ENCODE measurements around the gene ROR2.
"Not testable (repeated sequence)": the region's sequence is repeated elsewhere in the genome, so short reads cannot be mapped to it uniquely, and the experiment has no call there.

The ROR2 gene

GRCh38 chr9:91802391-91802790 lies 147.6 kb downstream of the ROR2 start:
- TF ChIP-seq, protein P1, sequence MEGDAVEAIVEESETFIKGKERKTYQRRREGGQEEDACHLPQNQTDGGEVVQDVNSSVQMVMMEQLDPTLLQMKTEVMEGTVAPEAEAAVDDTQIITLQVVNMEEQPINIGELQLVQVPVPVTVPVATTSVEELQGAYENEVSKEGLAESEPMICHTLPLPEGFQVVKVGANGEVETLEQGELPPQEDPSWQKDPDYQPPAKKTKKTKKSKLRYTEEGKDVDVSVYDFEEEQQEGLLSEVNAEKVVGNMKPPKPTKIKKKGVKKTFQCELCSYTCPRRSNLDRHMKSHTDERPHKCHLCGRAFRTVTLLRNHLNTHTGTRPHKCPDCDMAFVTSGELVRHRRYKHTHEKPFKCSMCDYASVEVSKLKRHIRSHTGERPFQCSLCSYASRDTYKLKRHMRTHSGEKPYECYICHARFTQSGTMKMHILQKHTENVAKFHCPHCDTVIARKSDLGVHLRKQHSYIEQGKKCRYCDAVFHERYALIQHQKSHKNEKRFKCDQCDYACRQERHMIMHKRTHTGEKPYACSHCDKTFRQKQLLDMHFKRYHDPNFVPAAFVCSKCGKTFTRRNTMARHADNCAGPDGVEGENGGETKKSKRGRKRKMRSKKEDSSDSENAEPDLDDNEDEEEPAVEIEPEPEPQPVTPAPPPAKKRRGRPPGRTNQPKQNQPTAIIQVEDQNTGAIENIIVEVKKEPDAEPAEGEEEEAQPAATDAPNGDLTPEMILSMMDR (IDR thresholded peaks at IDR 0.05; ENCODE audit: low read depth, low read length): no peak
- no peak for DNase-seq (ENCODE audit: extremely low read depth, low read depth)

DNA sequence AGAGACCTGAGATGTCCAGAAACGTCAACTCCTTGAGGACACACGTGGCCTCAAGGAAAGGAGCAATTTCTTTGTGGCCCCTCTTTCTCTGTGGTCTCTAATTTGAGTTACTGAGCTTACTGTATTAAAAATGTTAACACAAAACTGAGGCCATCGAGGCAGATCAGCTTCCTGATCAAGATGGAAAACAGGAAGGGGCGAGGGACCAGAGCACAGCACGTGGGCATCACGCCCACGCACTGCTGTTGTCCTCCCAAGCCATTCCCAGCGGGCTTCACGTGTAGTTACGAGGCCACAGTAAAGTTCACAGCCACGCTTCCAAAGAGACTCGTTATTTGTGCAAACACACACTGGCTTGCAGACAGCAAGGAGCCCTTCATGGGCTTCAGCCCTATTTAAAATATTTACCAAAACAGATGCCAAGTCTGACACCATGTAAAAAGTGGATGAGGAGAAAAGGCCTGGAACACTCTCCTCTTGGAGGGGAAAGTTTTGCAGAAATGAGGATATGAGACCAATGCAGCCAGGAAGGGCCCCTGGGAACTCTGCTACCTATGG lies 149.5 kb downstream of the ROR2 start:
- no peak for DNase-seq (ENCODE audit: extremely low read depth, low read depth)
- TF ChIP-seq, protein P1 (IDR thresholded peaks at IDR 0.05; ENCODE audit: low read depth, low read length): no peak

DNA sequence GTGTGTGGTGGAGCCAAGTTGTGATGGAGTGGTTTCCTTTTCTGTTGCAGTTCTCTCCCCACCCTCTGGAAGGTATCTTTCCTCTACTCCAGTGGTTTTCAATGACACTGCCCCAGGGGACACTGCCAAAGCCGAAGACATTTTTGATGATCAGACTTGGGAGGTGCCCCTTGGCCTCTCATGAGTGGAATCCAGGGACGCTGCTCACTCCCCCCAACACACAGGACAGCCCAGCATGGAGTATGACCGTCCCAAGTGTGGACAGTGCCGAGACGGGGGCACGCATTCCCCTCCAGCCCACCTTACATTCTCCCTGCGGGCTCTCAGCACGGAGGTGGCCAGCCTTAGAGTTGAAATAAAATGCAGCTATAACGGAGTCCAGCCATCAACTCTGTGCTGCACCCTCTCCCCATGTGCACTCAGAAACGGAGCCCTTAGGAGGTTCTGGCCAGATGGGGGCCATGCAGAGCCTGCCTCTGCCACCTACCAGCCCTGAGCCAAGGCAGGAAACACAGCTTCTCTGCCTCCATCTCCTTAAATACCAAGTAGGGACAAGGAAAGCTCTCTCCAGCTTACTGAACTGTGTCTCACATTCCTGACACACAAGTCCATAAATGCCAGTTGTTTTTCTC lies 150.8 kb downstream of the ROR2 start:
- no peak for DNase-seq (ENCODE audit: extremely low read depth, low read depth)
- TF ChIP-seq, protein P1 (IDR thresholded peaks at IDR 0.05; ENCODE audit: low read depth, low read length): no peak

- not testable (repeated sequence) for DNase-seq (ENCODE audit: extremely low read depth, low read depth)
Measured at GRCh38 chr9:91798273-91799112, 151.5 kb downstream of the ROR2 start.

DNA sequence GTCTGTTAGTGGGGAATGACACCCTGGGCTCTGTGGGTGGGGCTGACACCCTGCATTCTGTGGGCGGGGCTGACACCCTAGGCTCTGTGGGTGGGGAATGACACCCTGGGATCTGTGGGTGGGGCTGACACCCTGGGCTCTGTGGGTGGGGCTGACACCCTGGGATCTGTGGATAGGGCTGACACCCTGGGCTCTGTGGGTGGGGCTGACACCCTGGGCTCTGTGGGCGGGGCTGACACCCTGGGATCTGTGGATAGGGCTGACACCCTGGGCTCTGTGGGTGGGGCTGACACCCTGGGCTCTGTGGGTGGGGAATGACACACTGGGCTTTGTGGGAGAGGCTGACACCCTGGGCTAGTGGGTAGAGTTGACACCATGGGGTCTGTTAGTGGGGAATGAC lies 152.5 kb downstream of the ROR2 start:
- not testable (repeated sequence) for DNase-seq (ENCODE audit: extremely low read depth, low read depth)

GRCh38 chr9:91796516-91796915 lies 153.5 kb downstream of the ROR2 start:
- not testable (repeated sequence) for DNase-seq (ENCODE audit: extremely low read depth, low read depth)

GRCh38 chr9:91795598-91796241 lies 154.3 kb downstream of the ROR2 start:
- no peak for DNase-seq (ENCODE audit: extremely low read depth, low read depth)
- TF ChIP-seq, protein P1 (IDR thresholded peaks at IDR 0.05; ENCODE audit: low read depth, low read length): no peak

- not testable (repeated sequence) for DNase-seq (ENCODE audit: extremely low read depth, low read depth)
Measured at GRCh38 chr9:91793371-91793770, 156.7 kb downstream of the ROR2 start.

DNA sequence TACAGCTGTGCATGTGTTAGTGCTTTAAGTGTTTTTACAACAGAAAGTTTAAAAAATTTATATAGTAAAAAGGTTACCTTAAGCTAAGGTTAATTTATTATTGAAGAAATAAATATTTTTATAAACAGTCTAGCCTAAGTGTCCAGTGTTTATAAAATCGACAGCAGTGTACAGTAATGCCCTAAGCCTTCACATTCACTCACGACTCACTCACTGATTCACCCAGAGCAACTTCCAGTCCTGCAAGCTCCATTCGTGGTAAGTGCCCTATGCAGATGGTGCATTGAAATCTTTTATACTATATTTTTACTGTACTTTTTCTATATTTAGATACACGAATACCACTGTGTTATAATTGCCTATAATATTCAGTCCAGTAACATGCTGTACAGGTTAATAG lies 159.1 kb downstream of the ROR2 start:
- TF ChIP-seq, protein P1 (IDR thresholded peaks at IDR 0.05; ENCODE audit: low read depth, low read length): no peak
- no peak for DNase-seq (ENCODE audit: extremely low read depth, low read depth)

Measured in AG09319 (cell line).